GM19463 (cell line): Measurements from ENCODE around the gene PSAPL1.
"Not testable (repeated sequence)": the region's sequence is repeated elsewhere in the genome, so short reads cannot be mapped to it uniquely, and the experiment has no call there.

Source experiments
- ATAC-seq: cut with Tn5 transposase; IDR thresholded peaks from one replicate; pipeline ENCODE4 v1.9.1; 2021; ENCODE audit warnings: mild to moderate bottlenecking, moderate library complexity; ENCODE audit not compliant: unreplicated experiment

PSAPL1 gene

GRCh38 chr4:7460566-7460965 is 25.8 kb upstream of the PSAPL1 start:
- ATAC-seq: no peak

- no peak for ATAC-seq
Measured at GRCh38 chr4:7459471-7459870, 24.7 kb upstream of the PSAPL1 start.

- ATAC-seq: no peak
Measured at GRCh38 chr4:7458477-7458876, 23.7 kb upstream of the PSAPL1 start.

GRCh38 chr4:7458066-7458425 is 23.3 kb upstream of the PSAPL1 start:
- no peak for ATAC-seq

GRCh38 chr4:7457201-7458065 is 22.7 kb upstream of the PSAPL1 start:
- ATAC-seq: no peak

GRCh38 chr4:7452802-7453201 is 18.1 kb upstream of the PSAPL1 start:
- not testable (repeated sequence) for ATAC-seq

GRCh38 chr4:7451800-7452199 is 17.1 kb upstream of the PSAPL1 start:
- ATAC-seq: no peak

- no peak for ATAC-seq
Measured at GRCh38 chr4:7451434-7451789, 16.7 kb upstream of the PSAPL1 start.

GRCh38 chr4:7450775-7451433 is 16.2 kb upstream of the PSAPL1 start:
- no peak for ATAC-seq

- no peak for ATAC-seq
Measured at GRCh38 chr4:7448036-7448435, 13.3 kb upstream of the PSAPL1 start.

GRCh38 chr4:7447236-7447635 is 12.5 kb upstream of the PSAPL1 start:
- ATAC-seq: no peak

GRCh38 chr4:7444731-7445130 is 10.0 kb upstream of the PSAPL1 start:
- ATAC-seq: no peak

- no peak for ATAC-seq
Measured at GRCh38 chr4:7444314-7444713, 9.6 kb upstream of the PSAPL1 start.

- no peak for ATAC-seq
Measured at GRCh38 chr4:7442574-7443162, 7.9 kb upstream of the PSAPL1 start.

- ATAC-seq: no peak
Measured at GRCh38 chr4:7441201-7441600, 6.5 kb upstream of the PSAPL1 start.

GRCh38 chr4:7439699-7440098 is 5.0 kb upstream of the PSAPL1 start:
- no peak for ATAC-seq

- ATAC-seq: no peak
Measured at GRCh38 chr4:7436256-7436655, 1.5 kb upstream of the PSAPL1 start.

GRCh38 chr4:7435471-7436061 is 836 bp upstream of the PSAPL1 start:
- ATAC-seq: no peak

- no peak for ATAC-seq
Measured at GRCh38 chr4:7434141-7434765, 477 bp downstream of the PSAPL1 start.

- no peak for ATAC-seq
Measured at GRCh38 chr4:7433376-7434140, 1.2 kb downstream of the PSAPL1 start.
